Right renal pelvis (tissue), 4 donors: ENCODE data around the gene FAM161A. TPM values are rescaled to one million over a fixed set of nuclear protein-coding genes. Genes with fewer than 3 reads are reported as not detected.
A peak's percentile ranks its signal among the peaks of the same experiment; 100 is the strongest.
"Not testable (repeated sequence)": the region's sequence is repeated elsewhere in the genome, so short reads cannot be mapped to it uniquely, and the experiment has no call there.

ENCODE experiments used
- DNase-seq, 4 donors: peaks; one replicate each; pipeline ENCODE4 v3.0.0-alpha.2; 2013; ENCODE audit warnings: low read depth in 4 of 4, low spot score in 3 of 4, missing footprints in 1 of 4
- polyA plus RNA-seq, 4 donors: library from polyadenylated mRNA; unstranded; fragments of 120-200 nt; gene quantifications; one replicate each; pipeline ENCODE4 v1.2.1, GENCODE V29; 2013; ENCODE audit not compliant: insufficient read length in 4 of 4

FAM161A gene, protein sequence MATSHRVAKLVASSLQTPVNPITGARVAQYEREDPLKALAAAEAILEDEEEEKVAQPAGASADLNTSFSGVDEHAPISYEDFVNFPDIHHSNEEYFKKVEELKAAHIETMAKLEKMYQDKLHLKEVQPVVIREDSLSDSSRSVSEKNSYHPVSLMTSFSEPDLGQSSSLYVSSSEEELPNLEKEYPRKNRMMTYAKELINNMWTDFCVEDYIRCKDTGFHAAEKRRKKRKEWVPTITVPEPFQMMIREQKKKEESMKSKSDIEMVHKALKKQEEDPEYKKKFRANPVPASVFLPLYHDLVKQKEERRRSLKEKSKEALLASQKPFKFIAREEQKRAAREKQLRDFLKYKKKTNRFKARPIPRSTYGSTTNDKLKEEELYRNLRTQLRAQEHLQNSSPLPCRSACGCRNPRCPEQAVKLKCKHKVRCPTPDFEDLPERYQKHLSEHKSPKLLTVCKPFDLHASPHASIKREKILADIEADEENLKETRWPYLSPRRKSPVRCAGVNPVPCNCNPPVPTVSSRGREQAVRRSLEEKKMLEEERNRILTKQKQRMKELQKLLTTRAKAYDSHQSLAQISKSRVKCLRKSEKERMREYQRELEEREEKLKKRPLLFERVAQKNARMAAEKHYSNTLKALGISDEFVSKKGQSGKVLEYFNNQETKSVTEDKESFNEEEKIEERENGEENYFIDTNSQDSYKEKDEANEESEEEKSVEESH
- 10 to 100 TPM; 16.4 to 22.9 (median 17.7) TPM for polyA plus RNA-seq

DNA sequence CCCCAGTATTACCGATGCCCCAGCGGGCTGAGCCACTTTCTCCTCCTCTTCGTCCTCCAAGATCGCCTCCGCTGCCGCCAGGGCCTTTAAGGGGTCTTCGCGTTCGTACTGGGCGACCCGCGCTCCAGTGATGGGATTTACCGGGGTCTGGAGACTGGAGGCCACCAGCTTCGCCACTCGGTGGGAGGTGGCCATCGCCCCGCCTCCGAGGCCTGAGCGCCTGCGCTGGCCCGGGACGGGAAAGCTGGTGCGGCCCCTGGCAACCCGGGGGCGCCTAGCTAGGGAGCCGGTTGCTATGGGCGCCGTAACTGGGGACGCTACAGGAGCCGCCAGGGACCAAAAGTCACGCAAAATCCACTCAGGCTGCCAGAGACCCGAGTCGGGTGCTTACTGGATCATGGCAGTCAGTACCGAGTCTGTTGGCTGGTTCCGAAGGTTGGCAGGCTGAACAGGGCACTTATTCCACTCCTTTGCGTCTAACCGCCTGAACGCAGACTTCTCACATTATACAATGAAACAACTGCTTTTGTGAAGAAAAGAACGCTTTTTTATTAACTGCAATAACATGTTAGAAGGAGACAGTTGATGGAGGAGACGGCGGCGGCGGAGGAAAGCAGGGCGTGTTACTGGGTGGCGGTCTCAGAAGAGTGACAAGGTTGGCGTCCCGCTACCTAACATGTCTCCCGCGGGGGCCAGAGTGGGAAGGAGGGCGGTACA is at the start of gene FAM161A:
TSS of gene FAM161A (minus strand) at position 214 of the 717 bp plus-strand sequence. CDS start at position 195, 19 bp downstream.
- peak; percentile 85 to 90 (median 86) for DNase-seq

DNA sequence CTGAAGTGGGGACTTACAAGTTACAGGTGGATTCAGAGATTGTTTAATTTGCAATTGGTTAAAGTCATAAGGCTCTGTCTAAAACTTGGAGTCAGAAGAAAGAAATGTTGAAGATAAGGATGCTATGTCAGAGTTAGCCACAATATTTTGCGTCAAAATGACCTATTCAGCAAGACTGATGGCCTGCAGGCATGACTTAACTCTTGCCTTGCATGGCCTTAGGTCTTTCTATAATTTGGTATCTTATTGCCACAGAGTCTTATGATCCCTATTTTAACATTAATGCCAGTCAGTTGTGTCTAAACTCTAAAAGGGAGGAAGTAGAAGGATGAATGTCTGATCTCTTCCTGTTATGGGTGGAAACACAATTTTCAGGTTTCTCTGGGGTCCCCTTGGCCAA is 46.4 kb upstream of the FAM161A start:
- DNase-seq: no peak

DNA sequence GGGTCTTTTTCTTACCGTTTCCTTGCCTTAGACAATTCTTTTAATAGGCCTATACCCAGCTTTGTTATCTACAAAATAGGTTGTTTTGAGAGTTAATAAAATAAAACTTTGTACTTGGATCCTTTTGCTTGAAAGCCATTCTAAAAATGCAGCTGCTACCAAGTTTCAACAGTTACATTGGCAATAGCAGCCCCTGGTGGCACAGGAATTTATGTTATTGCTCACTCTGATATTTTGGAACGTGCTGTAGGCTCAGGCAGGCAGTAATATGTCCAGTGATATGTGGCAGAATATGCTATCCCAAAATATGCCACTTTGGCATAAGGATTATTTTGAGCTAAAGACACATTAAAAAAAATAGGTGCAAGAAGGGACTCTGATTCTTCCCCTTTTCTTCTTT is 45.0 kb upstream of the FAM161A start:
- no peak for DNase-seq

DNA sequence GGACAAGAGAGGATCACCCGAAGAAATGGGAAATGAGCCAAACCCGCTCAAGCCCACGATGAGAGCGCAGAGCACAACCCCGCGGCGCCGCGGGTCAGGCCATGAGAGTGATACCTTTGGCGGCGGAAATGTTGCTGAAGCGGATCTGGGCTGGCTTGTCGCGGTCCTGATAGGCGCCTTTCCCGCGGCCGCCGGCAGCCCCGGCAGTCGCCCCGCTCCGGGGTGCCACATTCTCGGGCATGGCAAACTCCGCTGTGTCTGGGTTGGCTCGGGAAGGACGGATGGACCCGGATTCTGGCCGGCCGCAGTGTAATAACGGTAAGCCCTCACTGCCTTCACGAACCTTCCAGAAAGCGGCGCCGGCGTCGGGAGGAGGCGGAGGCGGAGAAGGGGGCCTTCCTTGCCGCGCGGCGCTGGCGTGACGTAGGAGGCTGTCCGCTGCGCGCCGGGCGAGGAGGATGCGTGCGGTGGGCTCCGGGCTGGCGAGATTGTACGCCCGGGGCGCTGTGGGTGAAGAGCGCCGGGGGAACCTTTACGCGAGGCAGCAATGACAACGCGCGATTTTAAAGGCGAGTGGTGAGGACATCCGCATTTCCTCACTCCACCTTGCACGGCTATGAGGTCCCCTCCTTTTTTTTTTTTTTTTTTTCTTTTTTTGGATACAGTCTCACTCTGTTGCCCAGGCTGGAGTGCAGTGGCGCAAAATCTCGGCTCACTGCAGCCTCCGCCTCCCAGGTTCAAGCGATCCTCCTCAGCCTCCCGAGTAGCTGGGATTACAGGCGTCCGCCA is 34.6 kb upstream of the FAM161A start, which contains the start of gene CCT4:
TSS of gene CCT4 (minus strand) at position 390 of the 789 bp plus-strand sequence. CDS start at position 241, 149 bp downstream.
- peak; percentile 78 to 93 (median 82) for DNase-seq

DNA sequence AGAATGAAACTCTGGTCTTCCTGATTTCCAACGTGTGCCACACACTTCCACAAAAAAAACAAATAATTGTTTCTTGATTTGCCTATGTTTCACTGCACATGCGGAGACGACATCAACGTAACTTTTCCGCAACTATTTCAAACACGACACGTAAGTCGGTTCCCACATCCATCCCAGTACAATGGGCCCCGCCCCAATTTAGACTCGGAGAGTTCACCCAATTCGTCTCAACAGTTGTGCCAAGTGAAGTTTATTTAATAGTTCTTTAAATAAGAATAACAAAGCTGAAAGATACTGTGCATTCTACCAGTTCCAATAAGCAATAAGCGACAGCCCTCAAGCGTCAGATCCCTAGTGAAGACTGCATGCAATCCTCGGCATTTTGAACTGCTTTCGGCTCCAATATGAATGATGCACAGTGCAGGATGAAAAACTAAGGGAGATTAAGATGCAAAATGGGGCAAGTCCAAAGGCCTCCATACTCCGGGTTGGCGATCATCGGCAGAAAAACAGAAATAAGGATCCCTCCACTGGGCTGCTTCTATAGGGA is 33.9 kb upstream of the FAM161A start:
- DNase-seq: peak in 2 of 4 donors; percentile 18 to 20

DNA sequence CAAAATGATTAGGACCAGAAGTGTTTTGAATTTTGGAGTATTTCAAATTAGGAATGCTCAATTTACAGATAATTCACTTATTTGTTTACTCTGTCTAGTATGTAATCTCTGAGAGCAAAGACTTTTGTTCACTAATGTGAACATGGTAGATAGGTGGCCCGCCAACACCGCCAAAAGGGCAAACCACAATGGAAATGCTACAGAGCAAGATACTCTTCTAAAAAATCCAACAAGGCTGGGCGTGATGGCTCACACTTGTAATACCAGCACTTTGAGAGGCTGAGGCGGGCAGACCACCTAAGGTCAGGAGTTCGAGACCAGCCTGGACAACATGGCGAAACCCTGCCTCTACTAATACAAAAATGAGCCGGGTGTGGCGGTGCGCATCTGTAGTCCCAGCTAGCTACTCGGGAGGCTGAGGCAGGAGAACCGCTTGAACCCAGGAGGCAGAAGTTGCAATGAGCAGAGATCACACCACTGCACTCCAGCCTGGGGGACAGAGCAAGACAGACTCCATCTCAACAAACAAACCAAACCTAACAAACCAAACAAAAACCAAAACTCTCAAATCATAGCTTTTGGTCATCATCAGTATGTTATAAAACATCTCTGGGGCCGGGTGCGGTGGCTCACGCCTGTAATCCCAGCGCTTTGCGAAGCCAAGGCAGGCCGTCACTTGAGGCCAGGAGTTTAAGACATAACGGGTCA is 32.2 kb upstream of the FAM161A start:
- DNase-seq: no peak

DNA sequence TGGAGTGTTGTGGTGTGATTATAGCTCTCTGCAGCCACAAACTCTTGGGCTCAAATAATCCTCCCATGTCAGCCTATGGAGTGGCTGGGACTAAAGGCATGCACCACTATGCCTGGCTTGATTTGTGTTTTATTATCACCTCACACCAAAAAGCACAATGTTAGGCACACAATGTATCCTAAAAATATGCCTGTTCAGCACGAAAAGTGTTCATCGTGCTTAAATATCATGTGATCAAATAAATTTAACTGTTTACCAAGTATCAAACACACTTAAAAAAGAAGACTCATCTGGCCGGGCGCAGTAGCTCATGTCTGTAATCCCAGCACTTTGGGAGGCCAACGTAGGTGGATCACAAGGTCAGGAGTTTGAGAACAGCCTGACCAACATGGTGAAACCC is 29.0 kb upstream of the FAM161A start:
- DNase-seq: no peak

DNA sequence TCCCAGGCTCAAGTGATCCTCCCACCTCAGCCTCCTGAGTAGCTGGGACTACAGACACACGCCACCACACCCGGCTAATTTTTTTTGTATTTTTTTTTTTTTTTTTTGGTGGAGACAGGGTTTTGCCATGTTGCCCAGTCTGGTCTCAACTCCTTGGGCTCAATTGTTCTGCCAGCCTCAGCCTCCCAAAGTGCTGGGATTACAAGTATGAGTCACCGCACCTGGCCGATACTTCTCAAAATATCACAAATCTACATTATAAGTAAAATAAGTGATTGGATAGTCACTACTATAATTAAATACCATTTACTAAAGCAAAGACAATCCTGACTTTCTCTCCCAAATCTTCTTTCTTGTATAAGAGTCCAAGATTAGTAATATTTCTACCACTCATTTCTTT is 25.5 kb upstream of the FAM161A start:
- not testable (repeated sequence) for DNase-seq

DNA sequence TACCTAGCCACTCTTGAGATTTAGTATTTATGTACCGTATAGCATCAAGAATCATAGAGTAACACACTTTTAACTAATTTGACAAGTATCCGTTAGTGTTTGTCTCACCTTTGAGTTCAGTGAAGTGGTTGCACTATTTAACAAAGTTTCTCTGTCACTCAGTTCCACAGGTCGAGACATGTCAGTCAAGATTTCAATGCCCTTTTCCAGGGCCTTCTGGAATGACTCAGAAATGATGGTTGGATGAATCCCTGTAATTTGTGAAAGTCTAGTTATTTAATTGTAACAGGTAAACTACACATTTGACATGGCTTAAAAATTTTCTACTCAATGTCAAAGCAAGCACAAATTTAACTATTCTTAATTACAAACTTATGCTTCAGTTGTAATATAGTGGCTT is 24.9 kb upstream of the FAM161A start:
- DNase-seq: no peak

DNA sequence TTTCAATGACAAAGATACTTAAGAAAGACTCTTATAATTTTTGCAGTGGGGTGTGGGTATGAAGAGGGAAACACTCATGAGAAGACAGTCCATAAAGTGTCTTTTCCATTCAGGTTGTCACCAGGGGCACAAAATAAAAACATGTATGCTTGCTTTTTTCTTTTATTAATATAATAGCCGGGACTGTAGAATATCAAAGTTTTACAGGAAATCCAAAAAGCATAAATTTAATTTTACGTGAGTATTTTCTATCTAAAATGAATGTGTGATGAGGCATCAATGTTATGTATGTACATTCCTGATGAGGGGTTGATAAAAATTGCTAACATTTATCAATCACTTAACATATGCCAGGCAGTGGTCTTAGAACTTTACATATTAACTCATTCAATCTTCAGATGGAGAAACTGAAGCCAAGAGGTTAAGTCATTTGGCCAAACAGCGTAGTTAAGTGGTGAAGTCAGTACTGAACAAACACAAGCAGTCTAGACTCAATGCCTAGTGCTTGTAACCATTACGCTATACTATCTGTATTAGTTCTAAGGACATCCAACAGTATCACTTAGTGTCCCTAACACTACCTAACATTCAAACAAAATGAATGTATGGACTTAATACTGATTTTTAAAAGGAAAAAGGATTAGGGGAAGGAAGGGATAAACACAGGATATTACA is 23.8 kb upstream of the FAM161A start:
- no peak for DNase-seq

DNA sequence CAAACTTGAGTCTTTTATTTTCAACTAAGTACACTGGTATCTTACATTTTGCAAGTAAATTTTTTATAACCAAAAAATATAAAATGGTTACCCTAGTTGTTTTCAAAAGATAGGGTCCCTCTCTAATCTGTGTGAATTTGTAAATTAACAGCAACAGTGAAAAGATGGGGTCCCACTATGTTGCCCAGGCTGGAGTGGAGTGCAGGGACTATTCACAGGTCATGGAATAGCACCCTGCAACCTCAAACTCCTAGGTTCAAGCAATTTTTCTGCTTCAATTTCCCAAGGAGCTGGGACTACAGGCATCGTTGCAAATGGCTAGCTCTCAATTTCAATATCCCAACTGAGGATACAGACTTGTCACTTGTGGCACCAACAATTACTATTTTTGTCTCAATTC is 22.5 kb upstream of the FAM161A start:
- DNase-seq: no peak

DNA sequence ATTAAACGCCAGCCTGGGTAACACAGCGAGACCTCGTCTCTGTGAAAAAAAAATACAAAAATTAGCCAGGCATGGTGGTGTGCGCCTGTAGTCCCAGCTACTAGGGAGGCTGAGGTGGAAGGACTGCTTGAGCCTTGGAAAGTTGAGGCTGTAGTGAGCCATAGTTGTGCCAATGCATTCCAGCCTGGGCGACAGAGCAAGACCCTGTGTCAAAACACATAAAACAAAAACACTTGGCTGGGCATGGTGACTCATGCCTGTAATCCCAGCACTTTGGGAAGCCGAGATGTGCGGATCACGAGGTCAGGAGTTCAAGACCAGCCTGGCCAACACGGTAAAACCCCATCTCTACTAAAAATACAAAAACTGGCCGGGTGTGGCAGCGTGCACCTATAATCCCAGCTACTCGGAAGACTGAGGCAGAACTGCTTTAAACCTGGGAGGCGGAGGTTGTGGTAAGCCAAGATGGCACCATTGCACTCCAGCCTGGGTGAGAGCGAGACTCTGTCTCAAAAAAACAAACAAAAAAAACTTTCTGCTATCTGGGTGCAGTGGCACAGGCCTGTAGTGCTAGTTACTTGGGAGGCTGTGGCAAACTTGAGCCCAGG is 12.7 kb upstream of the FAM161A start:
- not testable (repeated sequence) for DNase-seq

DNA sequence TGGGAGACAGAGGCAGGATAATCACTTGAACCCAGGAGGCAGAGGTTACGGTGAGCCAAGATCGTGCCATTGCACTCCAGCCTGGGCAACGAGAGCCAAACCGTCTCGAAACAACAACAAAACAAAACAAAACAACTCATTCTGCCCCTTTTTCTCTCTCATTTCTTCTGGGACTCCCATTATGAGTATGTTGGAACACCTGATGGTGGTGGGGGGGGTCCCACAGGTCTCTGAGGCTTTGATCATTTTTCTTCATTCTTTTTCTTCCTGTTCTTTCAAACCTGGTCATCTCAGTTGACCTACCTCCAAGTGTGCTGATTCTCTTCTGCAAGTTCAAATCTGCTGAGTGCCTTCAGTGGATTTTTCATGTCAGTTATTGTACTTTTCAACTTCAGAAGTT is 8.2 kb upstream of the FAM161A start:
- no peak for DNase-seq

DNA sequence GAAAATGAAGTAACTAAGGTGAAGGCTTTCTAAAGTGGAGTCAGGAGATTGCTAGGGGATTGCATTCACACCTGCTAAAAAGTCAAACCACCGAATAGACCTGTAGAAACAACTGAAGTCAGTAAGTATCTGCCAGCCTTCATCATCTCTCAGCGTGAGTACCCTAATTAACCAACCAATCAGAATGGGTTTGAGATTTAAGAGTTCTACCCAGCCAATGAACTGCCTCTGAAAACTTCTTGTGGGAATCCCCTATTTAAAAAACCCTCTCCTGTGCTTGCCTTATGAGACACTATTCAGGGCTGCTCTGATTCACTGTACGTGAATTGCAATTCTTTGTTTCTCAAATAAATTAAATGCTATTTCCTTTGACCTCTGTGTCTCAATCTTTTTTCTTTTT is 3.4 kb upstream of the FAM161A start:
- DNase-seq: no peak

DNA sequence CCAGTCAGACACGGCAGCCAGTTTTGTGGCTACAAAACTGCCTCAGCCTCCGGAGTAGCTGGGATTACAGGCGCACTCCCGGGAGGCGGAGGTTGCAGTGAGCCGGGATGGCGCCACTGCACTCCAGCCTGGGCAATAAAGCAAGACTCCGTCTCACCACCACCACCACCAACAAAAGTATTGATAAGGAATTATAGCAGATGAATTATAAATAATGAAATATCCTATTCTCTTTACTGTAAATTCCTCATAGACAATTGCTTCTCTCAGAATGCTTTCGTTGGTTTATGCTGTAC is 1.4 kb upstream of the FAM161A start:
- DNase-seq: peak in 1 of 4 donors; percentile 1

DNA sequence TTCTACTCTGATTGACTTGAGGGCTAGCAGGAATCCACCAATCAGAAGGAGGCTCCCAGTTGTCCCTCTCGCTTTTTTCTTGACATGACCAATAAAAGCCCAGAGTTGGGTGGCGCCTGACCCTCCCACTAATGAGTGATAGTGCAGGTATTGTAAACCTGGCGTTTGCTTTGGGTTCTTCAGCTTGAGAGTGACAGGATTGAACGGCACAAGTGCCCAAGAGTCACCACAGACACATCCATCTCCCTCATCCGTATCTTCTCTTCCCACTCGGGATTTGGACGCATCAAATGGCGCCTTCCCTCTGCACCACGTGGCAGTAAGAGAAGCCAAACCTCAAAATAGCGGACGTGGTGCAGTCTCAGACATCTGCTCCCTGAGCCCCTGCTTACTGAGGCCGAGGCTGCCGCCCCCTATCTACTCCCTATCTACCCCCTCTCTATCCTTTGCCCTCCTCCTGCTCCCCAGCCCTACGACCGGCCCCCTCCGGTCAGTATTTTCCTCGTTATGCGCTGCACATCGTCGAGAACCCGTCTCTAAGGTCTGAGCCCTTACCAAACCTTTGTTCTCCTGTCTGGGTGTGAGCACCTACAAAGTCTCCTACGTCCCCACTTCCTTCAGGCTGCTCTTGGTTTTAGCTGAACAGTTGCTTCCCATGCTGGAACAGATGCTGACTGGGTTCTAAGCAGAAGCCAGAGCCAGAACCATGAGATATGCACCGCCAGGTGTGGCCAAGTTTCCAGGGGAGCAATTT is 881 bp upstream of the FAM161A start:
- peak; percentile 86 to 94 (median 93) for DNase-seq

DNA sequence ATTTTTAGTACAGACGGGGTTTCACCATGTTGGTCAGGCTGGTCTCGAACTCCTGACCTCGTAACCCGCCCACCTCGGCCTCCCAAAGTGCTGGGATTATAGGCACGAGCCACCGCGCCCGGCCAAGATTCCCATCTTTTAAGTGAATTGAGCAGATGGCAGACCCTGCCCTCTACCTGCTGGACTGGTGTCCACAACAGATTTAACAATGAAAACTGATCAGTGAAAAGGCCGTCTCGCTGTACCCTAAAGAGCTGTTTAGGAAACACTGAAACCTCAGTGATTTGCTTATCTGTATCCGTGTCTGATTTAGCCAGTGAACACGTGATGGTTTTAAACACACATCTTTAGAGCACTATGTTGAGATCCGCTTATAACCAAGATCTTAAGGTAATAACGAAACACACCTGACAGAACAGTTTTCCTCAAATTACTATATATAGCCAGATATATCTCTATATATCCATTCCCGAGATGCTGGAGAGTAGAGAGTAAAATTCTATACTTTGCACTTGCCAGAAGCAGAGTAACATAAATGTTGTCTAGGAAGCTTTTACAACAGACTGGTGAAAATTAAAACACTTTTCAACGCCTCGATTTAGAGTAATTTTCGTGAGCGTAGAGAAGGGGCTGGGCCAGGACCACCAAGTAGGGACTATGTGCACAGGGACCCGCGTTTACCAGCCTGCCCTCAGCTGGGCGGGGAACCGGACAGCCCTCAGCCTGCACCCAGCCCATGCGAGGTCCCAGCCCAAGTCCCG is 594 bp downstream of the FAM161A start:
- DNase-seq: no peak
